Measurements from ENCODE around the gene ACO1.
"Not testable (repeated sequence)": the region's sequence is repeated elsewhere in the genome, so short reads cannot be mapped to it uniquely, and the experiment has no call there.

Gene ACO1

GRCh38 chr9:32384364-32385151 lies at the start of gene ACO1:
Gene ACO1, plus strand, starts transcription at chr9:32384643. Its CDS starts 20,864 bp downstream, at chr9:32405507.
- no peaks in the 10 kb centered on the region for H3K36me3 Mint-ChIP-seq (ENCODE audit: insufficient read depth)
- H3K4me3 Mint-ChIP-seq: peak within 1 kb of the TSS; percentile 72
- peaks cover 30% of the 10 kb centered on the region for H3K27me3 Mint-ChIP-seq
- no peaks in the 10 kb centered on the region for H3K9me3 Mint-ChIP-seq
- peaks cover 7% of the 10 kb centered on the region for H3K4me1 Mint-ChIP-seq
- H3K27ac Mint-ChIP-seq (ENCODE audit: low read depth): no peak within 1 kb of the TSS
- peak; percentile 93 for ATAC-seq (replicated peaks; ENCODE audit: extremely low read depth, poor library complexity, severe bottlenecking)
- peak; percentile 68 to 75 for DNase-seq (ENCODE audit: low spot score in 2 of 2)

GRCh38 chr9:32334916-32335895 lies 49.2 kb upstream of the ACO1 start:
- H3K36me3 Mint-ChIP-seq (ENCODE audit: insufficient read depth): no peaks in the 10 kb centered on the region

GRCh38 chr9:32339424-32339823 lies 45.0 kb upstream of the ACO1 start:
- Mint-ChIP-seq H3K27me3 (peaks cover 17% of the 10 kb centered on the region), H3K9me3 (no peaks in the 10 kb centered on the region), H3K4me3 (no peak overlapping the region), H3K27ac (ENCODE audit: low read depth) (no peak overlapping the region), H3K4me1 (peaks cover 10% of the 10 kb centered on the region), H3K36me3 (ENCODE audit: insufficient read depth) (no peaks in the 10 kb centered on the region)
- ATAC-seq (replicated peaks; ENCODE audit: extremely low read depth, poor library complexity, severe bottlenecking): no peak
- no peak for DNase-seq (ENCODE audit: low spot score in 2 of 2)

More at GRCh38 chr9:32334916-32335895, 49.2 kb upstream of the ACO1 start:
- ATAC-seq (replicated peaks; ENCODE audit: extremely low read depth, poor library complexity, severe bottlenecking): no peak
- H3K27ac Mint-ChIP-seq (ENCODE audit: low read depth): no peak overlapping the region
- no peaks in the 10 kb centered on the region for H3K9me3 Mint-ChIP-seq
- peaks cover 17% of the 10 kb centered on the region for H3K27me3 Mint-ChIP-seq
- H3K4me1 Mint-ChIP-seq: no peaks in the 10 kb centered on the region
- no peak overlapping the region for H3K4me3 Mint-ChIP-seq
- no peak for DNase-seq (ENCODE audit: low spot score in 2 of 2)

GRCh38 chr9:32340361-32340760 lies 44.1 kb upstream of the ACO1 start:
- DNase-seq (ENCODE audit: low spot score in 2 of 2): no peak
- Mint-ChIP-seq H3K27ac (ENCODE audit: low read depth) (no peak overlapping the region), H3K27me3 (peaks cover 8% of the 10 kb centered on the region), H3K9me3 (no peaks in the 10 kb centered on the region), H3K4me3 (no peak overlapping the region), H3K36me3 (ENCODE audit: insufficient read depth) (no peaks in the 10 kb centered on the region), H3K4me1 (peaks cover 10% of the 10 kb centered on the region)
- ATAC-seq (replicated peaks; ENCODE audit: extremely low read depth, poor library complexity, severe bottlenecking): no peak

- Mint-ChIP-seq H3K27ac (ENCODE audit: low read depth) (no peak overlapping the region), H3K36me3 (ENCODE audit: insufficient read depth) (no peaks in the 10 kb centered on the region), H3K9me3 (no peaks in the 10 kb centered on the region), H3K27me3 (no peaks in the 10 kb centered on the region), H3K4me3 (no peak overlapping the region), H3K4me1 (peaks cover 10% of the 10 kb centered on the region)
- DNase-seq (ENCODE audit: low spot score in 2 of 2) (no peak), ATAC-seq (replicated peaks; ENCODE audit: extremely low read depth, poor library complexity, severe bottlenecking) (no peak)
Measured at GRCh38 chr9:32344551-32345182, 39.8 kb upstream of the ACO1 start.

GRCh38 chr9:32345243-32345642 lies 39.2 kb upstream of the ACO1 start:
- peaks cover 10% of the 10 kb centered on the region for H3K4me1 Mint-ChIP-seq
- ATAC-seq (replicated peaks; ENCODE audit: extremely low read depth, poor library complexity, severe bottlenecking) (no peak), DNase-seq (ENCODE audit: low spot score in 2 of 2) (no peak)
- H3K4me3 Mint-ChIP-seq: no peak overlapping the region
- no peak overlapping the region for H3K27ac Mint-ChIP-seq (ENCODE audit: low read depth)
- H3K36me3 Mint-ChIP-seq (ENCODE audit: insufficient read depth): no peaks in the 10 kb centered on the region
- H3K9me3 Mint-ChIP-seq: no peaks in the 10 kb centered on the region
- H3K27me3 Mint-ChIP-seq: no peaks in the 10 kb centered on the region

- Mint-ChIP-seq H3K4me1 (peaks cover 10% of the 10 kb centered on the region), H3K27ac (ENCODE audit: low read depth) (no peak overlapping the region), H3K4me3 (no peak overlapping the region), H3K9me3 (no peaks in the 10 kb centered on the region), H3K27me3 (no peaks in the 10 kb centered on the region), H3K36me3 (ENCODE audit: insufficient read depth) (no peaks in the 10 kb centered on the region)
- ATAC-seq (replicated peaks; ENCODE audit: extremely low read depth, poor library complexity, severe bottlenecking) (no peak), DNase-seq (ENCODE audit: low spot score in 2 of 2) (no peak)
Measured at GRCh38 chr9:32347571-32347970, 36.9 kb upstream of the ACO1 start.

GRCh38 chr9:32348106-32348695 lies 36.2 kb upstream of the ACO1 start:
- no peak overlapping the region for H3K4me3 Mint-ChIP-seq
- no peaks in the 10 kb centered on the region for H3K27me3 Mint-ChIP-seq
- H3K9me3 Mint-ChIP-seq: no peaks in the 10 kb centered on the region
- H3K36me3 Mint-ChIP-seq (ENCODE audit: insufficient read depth): no peaks in the 10 kb centered on the region
- H3K4me1 Mint-ChIP-seq: peaks cover 10% of the 10 kb centered on the region
- no peak for DNase-seq (ENCODE audit: low spot score in 2 of 2)
- no peak overlapping the region for H3K27ac Mint-ChIP-seq (ENCODE audit: low read depth)
- no peak for ATAC-seq (replicated peaks; ENCODE audit: extremely low read depth, poor library complexity, severe bottlenecking)

- ATAC-seq (replicated peaks; ENCODE audit: extremely low read depth, poor library complexity, severe bottlenecking): no peak
- DNase-seq (ENCODE audit: low spot score in 2 of 2): no peak
- Mint-ChIP-seq H3K27me3 (no peaks in the 10 kb centered on the region), H3K4me3 (no peak overlapping the region), H3K4me1 (peaks cover 2% of the 10 kb centered on the region), H3K36me3 (ENCODE audit: insufficient read depth) (no peaks in the 10 kb centered on the region), H3K9me3 (no peaks in the 10 kb centered on the region), H3K27ac (ENCODE audit: low read depth) (no peak overlapping the region)
Measured at GRCh38 chr9:32349013-32349412, 35.4 kb upstream of the ACO1 start.

GRCh38 chr9:32350682-32351081 lies 33.8 kb upstream of the ACO1 start:
- H3K27ac Mint-ChIP-seq (ENCODE audit: low read depth): no peak overlapping the region
- no peak overlapping the region for H3K4me3 Mint-ChIP-seq
- H3K36me3 Mint-ChIP-seq (ENCODE audit: insufficient read depth): no peaks in the 10 kb centered on the region
- no peaks in the 10 kb centered on the region for H3K9me3 Mint-ChIP-seq
- no peak for DNase-seq (ENCODE audit: low spot score in 2 of 2)
- no peaks in the 10 kb centered on the region for H3K4me1 Mint-ChIP-seq
- no peaks in the 10 kb centered on the region for H3K27me3 Mint-ChIP-seq
- ATAC-seq (replicated peaks; ENCODE audit: extremely low read depth, poor library complexity, severe bottlenecking): no peak

- H3K36me3 Mint-ChIP-seq (ENCODE audit: insufficient read depth): no peaks in the 10 kb centered on the region
- H3K4me1 Mint-ChIP-seq: no peaks in the 10 kb centered on the region
- no peak for DNase-seq (ENCODE audit: low spot score in 2 of 2)
- no peaks in the 10 kb centered on the region for H3K27me3 Mint-ChIP-seq
- no peak overlapping the region for H3K27ac Mint-ChIP-seq (ENCODE audit: low read depth)
- no peak overlapping the region for H3K4me3 Mint-ChIP-seq
- H3K9me3 Mint-ChIP-seq: no peaks in the 10 kb centered on the region
- no peak for ATAC-seq (replicated peaks; ENCODE audit: extremely low read depth, poor library complexity, severe bottlenecking)
Measured at GRCh38 chr9:32351845-32352244, 32.6 kb upstream of the ACO1 start.

GRCh38 chr9:32353476-32353875 lies 31.0 kb upstream of the ACO1 start:
- H3K9me3 Mint-ChIP-seq; H3K27me3 Mint-ChIP-seq; H3K27ac Mint-ChIP-seq (ENCODE audit: low read depth); H3K4me1 Mint-ChIP-seq; H3K36me3 Mint-ChIP-seq (ENCODE audit: insufficient read depth); ATAC-seq (replicated peaks; ENCODE audit: extremely low read depth, poor library complexity, severe bottlenecking); DNase-seq (ENCODE audit: low spot score in 2 of 2); H3K4me3 Mint-ChIP-seq: not testable (repeated sequence)

All from central memory CD8-positive, alpha-beta T cell (primary cell).